Ishikawa (cell line): ENCODE measurements around the gene BASP1.

ENCODE experiments used
- CEBPB ChIP-seq: IDR thresholded peaks from 2 replicates; pipeline ENCODE4 v1.6.1; 2012
- CREB1 ChIP-seq: IDR thresholded peaks from 2 replicates; pipeline ENCODE4 v1.6.1; 2012; ENCODE audit warnings: low read depth
- EGR1 ChIP-seq: IDR thresholded peaks from 2 replicates; pipeline ENCODE4 v1.6.1; 2012
- EP300 ChIP-seq: IDR thresholded peaks from 2 replicates; pipeline ENCODE4 v1.6.1; 2012; ENCODE audit warnings: borderline replicate concordance
- FOXM1 ChIP-seq: IDR thresholded peaks from 2 replicates; pipeline ENCODE4 v1.6.1; 2012; ENCODE audit warnings: low read depth, borderline replicate concordance
- NFIC ChIP-seq: IDR thresholded peaks from 2 replicates; pipeline ENCODE4 v1.6.1; 2012
- RAD21 ChIP-seq: IDR thresholded peaks from 2 replicates; pipeline ENCODE4 v1.6.1; 2012; ENCODE audit warnings: low read depth
- TAF1 ChIP-seq: IDR thresholded peaks from 2 replicates; pipeline ENCODE4 v1.6.1; 2012; ENCODE audit warnings: low read depth, mild to moderate bottlenecking
- TEAD4 ChIP-seq: IDR thresholded peaks from 2 replicates; pipeline ENCODE4 v1.6.1; 2012
- YY1 ChIP-seq: IDR thresholded peaks from 2 replicates; pipeline ENCODE4 v1.6.1; 2012; ENCODE audit warnings: low read depth
- ZBTB7A ChIP-seq: IDR thresholded peaks from 2 replicates; pipeline ENCODE4 v1.6.1; 2012; ENCODE audit warnings: low read depth
- TF ChIP-seq, protein P1 (sequence below): IDR thresholded peaks from 2 replicates; pipeline ENCODE4 v1.6.1; 2012; ENCODE audit warnings: low read depth, mild to moderate bottlenecking
- TF ChIP-seq, protein P2 (sequence below): IDR thresholded peaks from 2 replicates; pipeline ENCODE4 v1.6.1; 2012

DNA sequence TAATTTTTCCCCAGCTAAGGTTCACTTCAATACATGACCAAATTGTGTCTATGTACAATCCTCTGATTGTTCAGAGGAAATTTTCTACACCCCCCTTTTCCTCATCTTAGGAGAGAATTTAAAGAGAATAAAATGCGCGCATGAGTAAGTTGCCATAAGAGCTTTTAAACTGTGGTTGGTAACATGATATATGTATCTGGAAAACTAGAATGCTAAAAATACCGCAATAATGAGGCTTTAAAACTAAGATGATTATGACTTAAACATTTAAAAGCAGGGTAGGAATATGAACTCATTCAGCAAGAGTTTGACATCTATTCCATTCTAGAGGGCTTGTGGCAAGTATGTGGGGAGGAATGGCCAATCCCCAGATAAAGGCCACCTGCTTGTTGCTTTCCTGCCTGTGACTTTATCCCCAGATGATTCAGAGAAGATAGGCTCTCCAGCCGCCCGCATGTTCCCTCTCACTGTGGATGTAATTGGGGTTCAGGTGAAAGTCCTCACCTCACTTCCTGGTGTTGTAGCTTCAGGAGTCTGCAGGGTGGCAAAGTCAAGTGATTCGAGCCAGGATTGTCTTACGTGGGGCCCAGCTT is 26.5 kb upstream of the BASP1 start:
- TF ChIP-seq EP300, result no peak
- TF ChIP-seq YY1, result no peak
- TF ChIP-seq, protein P1, sequence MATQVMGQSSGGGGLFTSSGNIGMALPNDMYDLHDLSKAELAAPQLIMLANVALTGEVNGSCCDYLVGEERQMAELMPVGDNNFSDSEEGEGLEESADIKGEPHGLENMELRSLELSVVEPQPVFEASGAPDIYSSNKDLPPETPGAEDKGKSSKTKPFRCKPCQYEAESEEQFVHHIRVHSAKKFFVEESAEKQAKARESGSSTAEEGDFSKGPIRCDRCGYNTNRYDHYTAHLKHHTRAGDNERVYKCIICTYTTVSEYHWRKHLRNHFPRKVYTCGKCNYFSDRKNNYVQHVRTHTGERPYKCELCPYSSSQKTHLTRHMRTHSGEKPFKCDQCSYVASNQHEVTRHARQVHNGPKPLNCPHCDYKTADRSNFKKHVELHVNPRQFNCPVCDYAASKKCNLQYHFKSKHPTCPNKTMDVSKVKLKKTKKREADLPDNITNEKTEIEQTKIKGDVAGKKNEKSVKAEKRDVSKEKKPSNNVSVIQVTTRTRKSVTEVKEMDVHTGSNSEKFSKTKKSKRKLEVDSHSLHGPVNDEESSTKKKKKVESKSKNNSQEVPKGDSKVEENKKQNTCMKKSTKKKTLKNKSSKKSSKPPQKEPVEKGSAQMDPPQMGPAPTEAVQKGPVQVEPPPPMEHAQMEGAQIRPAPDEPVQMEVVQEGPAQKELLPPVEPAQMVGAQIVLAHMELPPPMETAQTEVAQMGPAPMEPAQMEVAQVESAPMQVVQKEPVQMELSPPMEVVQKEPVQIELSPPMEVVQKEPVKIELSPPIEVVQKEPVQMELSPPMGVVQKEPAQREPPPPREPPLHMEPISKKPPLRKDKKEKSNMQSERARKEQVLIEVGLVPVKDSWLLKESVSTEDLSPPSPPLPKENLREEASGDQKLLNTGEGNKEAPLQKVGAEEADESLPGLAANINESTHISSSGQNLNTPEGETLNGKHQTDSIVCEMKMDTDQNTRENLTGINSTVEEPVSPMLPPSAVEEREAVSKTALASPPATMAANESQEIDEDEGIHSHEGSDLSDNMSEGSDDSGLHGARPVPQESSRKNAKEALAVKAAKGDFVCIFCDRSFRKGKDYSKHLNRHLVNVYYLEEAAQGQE, result no peak
- TF ChIP-seq TAF1, result no peak
- TF ChIP-seq EGR1, result no peak
- TF ChIP-seq NFIC, result no peak
- no peak for TF ChIP-seq RAD21
- TF ChIP-seq TEAD4, result no peak
- TF ChIP-seq, protein P2, sequence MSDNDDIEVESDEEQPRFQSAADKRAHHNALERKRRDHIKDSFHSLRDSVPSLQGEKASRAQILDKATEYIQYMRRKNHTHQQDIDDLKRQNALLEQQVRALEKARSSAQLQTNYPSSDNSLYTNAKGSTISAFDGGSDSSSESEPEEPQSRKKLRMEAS, result no peak
- TF ChIP-seq FOXM1, result no peak
- TF ChIP-seq CEBPB, result no peak
- no peak for TF ChIP-seq ZBTB7A
- TF ChIP-seq CREB1, result no peak
